GM19238 (cell line): Measurements from ENCODE around the gene PHACTR1.
A peak's percentile ranks its signal among the peaks of the same experiment; 100 is the strongest.
"Not testable (repeated sequence)": the region's sequence is repeated elsewhere in the genome, so short reads cannot be mapped to it uniquely, and the experiment has no call there.

Experiments used
- DNase-seq: peaks from one replicate; pipeline ENCODE4 v3.0.0; 2011; ENCODE audit warnings: low spot score; ENCODE audit not compliant: insufficient read length

Gene PHACTR1

GRCh38 chr6:12749531-12750379, 33.2 kb downstream of the PHACTR1 start:
- DNase-seq = no peak

- DNase-seq = no peak
Observed at GRCh38 chr6:12750416-12750815, 33.8 kb downstream of the PHACTR1 start.

GRCh38 chr6:12751694-12752325, 35.2 kb downstream of the PHACTR1 start:
- DNase-seq = peak; percentile 32

- DNase-seq = no peak
Observed at GRCh38 chr6:12753036-12753435, 36.5 kb downstream of the PHACTR1 start.

- DNase-seq = no peak
Observed at GRCh38 chr6:12760226-12760625, 43.7 kb downstream of the PHACTR1 start.

- DNase-seq = no peak
Observed at GRCh38 chr6:12760911-12761310, 44.3 kb downstream of the PHACTR1 start.

- DNase-seq = no peak
Observed at GRCh38 chr6:12761376-12762115, 45.0 kb downstream of the PHACTR1 start.

GRCh38 chr6:12762731-12763434, 46.3 kb downstream of the PHACTR1 start:
- DNase-seq = not testable (repeated sequence)

GRCh38 chr6:12766365-12766764, 49.8 kb downstream of the PHACTR1 start:
- DNase-seq = no peak

GRCh38 chr6:12767016-12767415, 50.4 kb downstream of the PHACTR1 start:
- DNase-seq = no peak

- DNase-seq = no peak
Observed at GRCh38 chr6:12769556-12770256, 53.1 kb downstream of the PHACTR1 start.

- no peak for DNase-seq
Observed at GRCh38 chr6:12772416-12772815, 55.8 kb downstream of the PHACTR1 start.

GRCh38 chr6:12776291-12776690, 59.7 kb downstream of the PHACTR1 start:
- no peak for DNase-seq

GRCh38 chr6:12779772-12780171, 63.2 kb downstream of the PHACTR1 start:
- DNase-seq = no peak

- DNase-seq = no peak
Observed at GRCh38 chr6:12782136-12782535, 65.6 kb downstream of the PHACTR1 start.

GRCh38 chr6:12785301-12785700, 68.7 kb downstream of the PHACTR1 start:
- no peak for DNase-seq

- DNase-seq = no peak
Observed at GRCh38 chr6:12785921-12786320, 69.4 kb downstream of the PHACTR1 start.

GRCh38 chr6:12791371-12791770, 74.8 kb downstream of the PHACTR1 start:
- DNase-seq = no peak

- DNase-seq = no peak
Observed at GRCh38 chr6:12798326-12798725, 81.8 kb downstream of the PHACTR1 start.

GRCh38 chr6:12800120-12800519, 83.6 kb downstream of the PHACTR1 start:
- DNase-seq = no peak

GRCh38 chr6:12801141-12801540, 84.6 kb downstream of the PHACTR1 start:
- no peak for DNase-seq
